Sigmoid colon (tissue), 7 donors: ENCODE measurements around the gene MYL6B. TPM values are rescaled to one million over a fixed set of nuclear protein-coding genes. Genes with fewer than 3 reads are reported as not detected.

Experiments
- DNase-seq: peaks from one replicate; pipeline ENCODE4 v3.0.0-alpha.2; 2019
- H3K27ac ChIP-seq, 4 donors: fragments of 200-600 bp; sonication (generic); one replicate each; pipeline ENCODE4 v1.5.1; 2016 to 2019; ENCODE audit warnings: mild to moderate bottlenecking in 1 of 4
- H3K27me3 ChIP-seq, 3 donors: fragments of 200-600 bp; sonication (generic); one replicate each; pipeline ENCODE4 v1.5.1; 2019; ENCODE audit warnings: mild to moderate bottlenecking in 1 of 3
- H3K36me3 ChIP-seq, 4 donors: fragments of 200-600 bp; sonication (generic); one replicate each; pipeline ENCODE4 v1.5.1; 2016 to 2019
- H3K4me1 ChIP-seq, 4 donors: fragments of 200-600 bp; sonication (generic); one replicate each; pipeline ENCODE4 v1.5.1; 2017 to 2019
- H3K4me3 ChIP-seq, 4 donors: fragments of 200-600 bp; sonication (generic); one replicate each; pipeline ENCODE4 v1.5.1; 2017 to 2019; ENCODE audit warnings: mild to moderate bottlenecking in 2 of 4, moderate library complexity in 1 of 4
- H3K9me3 ChIP-seq, 4 donors: fragments of 200-600 bp in 3 of 4; sonication (generic) in 3 of 4; one replicate each; pipeline versions ENCODE4 v1.5.1 to v1.6.1; 2013 to 2019
- POLR2A ChIP-seq, 2 donors: fragments of 450-650 bp; IDR thresholded peaks; one replicate each; pipeline ENCODE4 v1.6.1; 2016; ENCODE audit warnings: antibody characterized with exemption in 2 of 2, mild to moderate bottlenecking in 2 of 2, moderate library complexity in 2 of 2
- WGBS, 2 donors: extraction: QIAGEN DNeasy Blood & Tissue Kit; methylation state at CpG; one replicate each; pipeline ENCODE4 v1.1.7; 2013; 5-methylcytosine and 5-hydroxymethylcytosine counted together
- intact Hi-C: fragments of 100-400 bp; cut with DNase I; formaldehyde crosslinking; loops from one replicate; pipeline ENCODE4 v1.15.1; 2023
- polyA plus RNA-seq, 3 donors: library from polyadenylated mRNA; stranded (reverse); fragments of 200-250 nt; gene quantifications; one replicate each; pipeline ENCODE4 v1.2.3, GENCODE V29; 2013
- total RNA-seq, 4 donors: library from RNA; depleted of rRNA; stranded (reverse); fragments of >200 nt; gene quantifications; one replicate each; pipeline ENCODE4 v1.1.0, GENCODE V29; 2016
- TF ChIP-seq, protein P1 (sequence below), 4 experiments: fragments of 450-650 bp in 3 of 4; fragments of 200-600 bp in 1 of 4; IDR thresholded peaks; one replicate each; pipeline ENCODE4 v1.5.1; 2016 to 2019; ENCODE audit warnings: antibody characterized with exemption in 4 of 4, mild to moderate bottlenecking in 3 of 4, moderate library complexity in 2 of 4
- donor health status: healthy with polysubstance abuse.
- donor health status: Bipolar disorder and iron deficiency.
- donor health status: healthy.

MYL6B gene
- total and polyA plus RNA-seq, 7 donors = 26.4 to 90.6 (median 51.4) TPM

DNA sequence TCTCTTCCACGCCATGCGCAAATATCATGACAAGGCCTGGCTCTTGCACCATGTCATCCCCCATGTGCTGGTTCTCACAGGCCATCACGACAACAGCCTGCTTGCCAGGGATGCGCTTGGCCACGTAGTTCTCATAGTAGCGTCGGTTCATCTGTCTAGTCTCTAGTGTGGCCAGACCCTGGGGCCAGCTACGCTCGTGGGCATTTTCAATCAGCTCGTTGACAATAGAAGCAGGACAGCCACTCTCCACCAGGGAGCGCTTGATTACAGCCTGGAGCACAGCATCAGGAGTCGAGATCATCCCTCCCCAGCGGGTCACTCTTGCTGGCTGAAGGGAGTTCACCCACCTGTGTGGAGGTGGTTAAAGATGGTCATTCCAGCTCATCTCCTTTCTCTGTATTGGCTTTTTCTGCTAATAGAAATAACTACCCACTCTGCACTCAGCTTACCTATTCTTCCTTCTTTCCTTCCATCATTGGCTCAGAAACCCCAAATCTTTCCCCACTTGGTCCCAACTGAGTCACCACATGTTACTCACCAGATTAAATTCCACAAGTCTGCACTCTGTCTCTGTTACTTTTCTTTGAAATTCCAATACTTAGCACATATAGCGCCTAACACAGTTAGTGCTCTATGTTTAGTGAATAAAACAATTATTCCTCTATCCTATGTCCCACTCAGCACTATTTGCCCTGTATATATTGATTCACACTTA, 54.2 kb downstream of the MYL6B start:
- Histone ChIP-seq H3K4me3 (no peak overlapping the region), H3K36me3 (peaks cover 41 to 71% (median 61%) of the 10 kb centered on the region in 4 donors), H3K9me3 (no peaks in the 10 kb centered on the region), H3K27ac (peak overlapping the region; percentile 12 to 51 (median 36)), H3K27me3 (no peaks in the 10 kb centered on the region), H3K4me1 (peaks cover 0 to 5% (median 0%) of the 10 kb centered on the region in 4 donors)
- WGBS, 2 donors = 45 to 67% methylated on average over 14 of the region's 14 CpGs
- peak; percentile 77 for DNase-seq
- TF ChIP-seq, protein P1, sequence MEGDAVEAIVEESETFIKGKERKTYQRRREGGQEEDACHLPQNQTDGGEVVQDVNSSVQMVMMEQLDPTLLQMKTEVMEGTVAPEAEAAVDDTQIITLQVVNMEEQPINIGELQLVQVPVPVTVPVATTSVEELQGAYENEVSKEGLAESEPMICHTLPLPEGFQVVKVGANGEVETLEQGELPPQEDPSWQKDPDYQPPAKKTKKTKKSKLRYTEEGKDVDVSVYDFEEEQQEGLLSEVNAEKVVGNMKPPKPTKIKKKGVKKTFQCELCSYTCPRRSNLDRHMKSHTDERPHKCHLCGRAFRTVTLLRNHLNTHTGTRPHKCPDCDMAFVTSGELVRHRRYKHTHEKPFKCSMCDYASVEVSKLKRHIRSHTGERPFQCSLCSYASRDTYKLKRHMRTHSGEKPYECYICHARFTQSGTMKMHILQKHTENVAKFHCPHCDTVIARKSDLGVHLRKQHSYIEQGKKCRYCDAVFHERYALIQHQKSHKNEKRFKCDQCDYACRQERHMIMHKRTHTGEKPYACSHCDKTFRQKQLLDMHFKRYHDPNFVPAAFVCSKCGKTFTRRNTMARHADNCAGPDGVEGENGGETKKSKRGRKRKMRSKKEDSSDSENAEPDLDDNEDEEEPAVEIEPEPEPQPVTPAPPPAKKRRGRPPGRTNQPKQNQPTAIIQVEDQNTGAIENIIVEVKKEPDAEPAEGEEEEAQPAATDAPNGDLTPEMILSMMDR (IDR thresholded peaks at IDR 0.05) = peak; percentile 41 to 72 (median 64)
- TF ChIP-seq POLR2A (IDR thresholded peaks at IDR 0.05) = no peak
- intact Hi-C loops = loop anchor here (2.0 kb wide), 1 partner anchor 14 kb away; the partner anchor contains the start of gene RNF41

Other genes with a start within 250 kb of the MYL6B start
- gene PYM1, start 224.7 kb upstream of the MYL6B start, total RNA-seq = 10 to 100 TPM; 17.5 to 31.7 (median 27.6) TPM
- gene PYM1, start 224.7 kb upstream of the MYL6B start, polyA plus RNA-seq = 10 to 100 TPM; 59.9 to 93.9 (median 65.5) TPM
- 10 to 100 TPM; 21.4 to 76.4 (median 49.1) TPM for gene DGKA, start 221.4 kb upstream of the MYL6B start, total RNA-seq
- 10 to 100 TPM; 43.0 to 97.8 (median 44.4) TPM for gene DGKA, start 221.4 kb upstream of the MYL6B start, polyA plus RNA-seq
- gene PMEL, start 186.5 kb upstream of the MYL6B start, total RNA-seq = 1 to 10 TPM in 1 of 4 donors, under 1 TPM in 1, not detected in 2; 0.71 to 1.3 TPM
- 1 to 10 TPM; 1.2 to 1.8 (median 1.7) TPM for gene PMEL, start 186.5 kb upstream of the MYL6B start, polyA plus RNA-seq
- 10 to 100 TPM; 11.4 to 27.7 (median 18.8) TPM for gene CDK2, start 185.8 kb upstream of the MYL6B start, total RNA-seq
- 10 to 100 TPM in 2 of 3 donors, 1 to 10 TPM in 1; 7.2 to 23.4 (median 11.1) TPM for gene CDK2, start 185.8 kb upstream of the MYL6B start, polyA plus RNA-seq
- 100 to 1,000 TPM in 3 of 4 donors, 10 to 100 TPM in 1; 92.8 to 102 (median 101) TPM for gene RAB5B, start 178.5 kb upstream of the MYL6B start, total RNA-seq
- 100 to 1,000 TPM in 1 of 3 donors, 10 to 100 TPM in 2; 82.8 to 113 (median 83.5) TPM for gene RAB5B, start 178.5 kb upstream of the MYL6B start, polyA plus RNA-seq
- gene SUOX, start 155.3 kb upstream of the MYL6B start, total RNA-seq = 10 to 100 TPM; 20.9 to 51.0 (median 25.4) TPM
- 10 to 100 TPM in 2 of 3 donors, 1 to 10 TPM in 1; 8.4 to 16.1 (median 15.0) TPM for gene SUOX, start 155.3 kb upstream of the MYL6B start, polyA plus RNA-seq
- gene IKZF4, start 131.5 kb upstream of the MYL6B start, total RNA-seq = 10 to 100 TPM in 1 of 4 donors, 1 to 10 TPM in 3; 2.3 to 23.8 (median 4.9) TPM
- 1 to 10 TPM in 2 of 3 donors, under 1 TPM in 1; 0.92 to 2.4 (median 1.2) TPM for gene IKZF4, start 131.5 kb upstream of the MYL6B start, polyA plus RNA-seq
- 1,000 to 10,000 TPM in 2 of 4 donors, 100 to 1,000 TPM in 2; 130 to 3,746 (median 1,580) TPM for gene RPS26, start 110.7 kb upstream of the MYL6B start, total RNA-seq
- 1,000 to 10,000 TPM; 1,901 to 2,147 (median 2,067) TPM for gene RPS26, start 110.7 kb upstream of the MYL6B start, polyA plus RNA-seq
- gene ERBB3, start 72.4 kb upstream of the MYL6B start, total RNA-seq = 10 to 100 TPM; 10.2 to 21.4 (median 19.0) TPM
- gene ERBB3, start 72.4 kb upstream of the MYL6B start, polyA plus RNA-seq = 10 to 100 TPM; 31.8 to 69.8 (median 37.0) TPM
- gene PA2G4, start 48.0 kb upstream of the MYL6B start, total RNA-seq = 100 to 1,000 TPM in 3 of 4 donors, 10 to 100 TPM in 1; 52.9 to 157 (median 110) TPM
- gene PA2G4, start 48.0 kb upstream of the MYL6B start, polyA plus RNA-seq = 100 to 1,000 TPM in 1 of 3 donors, 10 to 100 TPM in 2; 68.4 to 136 (median 73.9) TPM
- 1,000 to 10,000 TPM; 1,926 to 5,407 (median 3,655) TPM for gene RPL41, start 36.0 kb upstream of the MYL6B start, total RNA-seq
- 1,000 to 10,000 TPM; 6,021 to 9,845 (median 6,338) TPM for gene RPL41, start 36.0 kb upstream of the MYL6B start, polyA plus RNA-seq
- gene ZC3H10, start 34.3 kb upstream of the MYL6B start, total RNA-seq = 1 to 10 TPM; 3.9 to 6.9 (median 4.8) TPM
- gene ZC3H10, start 34.3 kb upstream of the MYL6B start, polyA plus RNA-seq = 1 to 10 TPM; 1.2 to 3.8 (median 1.4) TPM
- gene ESYT1, start 24.3 kb upstream of the MYL6B start, total RNA-seq = 100 to 1,000 TPM in 1 of 4 donors, 10 to 100 TPM in 3; 67.6 to 102 (median 88.7) TPM
- gene ESYT1, start 24.3 kb upstream of the MYL6B start, polyA plus RNA-seq = 10 to 100 TPM in 2 of 3 donors, 1 to 10 TPM in 1; 9.0 to 73.9 (median 13.8) TPM
- gene MYL6, start 5.8 kb downstream of the MYL6B start, total RNA-seq = 1,000 to 10,000 TPM; 6,491 to 9,553 (median 8,571) TPM
- 1,000 to 10,000 TPM; 3,150 to 7,537 (median 5,524) TPM for gene MYL6, start 5.8 kb downstream of the MYL6B start, polyA plus RNA-seq
- gene SMARCC2, start 36.9 kb downstream of the MYL6B start, total RNA-seq = 100 to 1,000 TPM in 1 of 4 donors, 10 to 100 TPM in 3; 55.7 to 135 (median 70.7) TPM
- 10 to 100 TPM; 18.0 to 44.4 (median 18.3) TPM for gene SMARCC2, start 36.9 kb downstream of the MYL6B start, polyA plus RNA-seq
- gene RNF41, start 69.3 kb downstream of the MYL6B start, total RNA-seq = 100 to 1,000 TPM in 1 of 4 donors, 10 to 100 TPM in 3; 59.9 to 109 (median 78.0) TPM
- 10 to 100 TPM; 18.5 to 27.0 (median 25.2) TPM for gene RNF41, start 69.3 kb downstream of the MYL6B start, polyA plus RNA-seq
- gene NABP2, start 71.8 kb downstream of the MYL6B start, total RNA-seq = 10 to 100 TPM; 17.2 to 33.5 (median 31.6) TPM
- 10 to 100 TPM; 29.4 to 43.7 (median 32.6) TPM for gene NABP2, start 71.8 kb downstream of the MYL6B start, polyA plus RNA-seq
- not detected for gene SLC39A5, start 77.5 kb downstream of the MYL6B start, total RNA-seq
- 10 to 100 TPM; 30.0 to 74.0 (median 31.2) TPM for gene SLC39A5, start 77.5 kb downstream of the MYL6B start, polyA plus RNA-seq
- 10 to 100 TPM in 2 of 4 donors, 1 to 10 TPM in 2; 8.4 to 19.1 (median 10.5) TPM for gene ANKRD52, start 105.8 kb downstream of the MYL6B start, total RNA-seq
- gene ANKRD52, start 105.8 kb downstream of the MYL6B start, polyA plus RNA-seq = 10 to 100 TPM in 1 of 3 donors, 1 to 10 TPM in 2; 4.2 to 20.1 (median 6.7) TPM
- 10 to 100 TPM; 11.8 to 25.0 (median 19.9) TPM for gene COQ10A, start 114.4 kb downstream of the MYL6B start, total RNA-seq
- gene COQ10A, start 114.4 kb downstream of the MYL6B start, polyA plus RNA-seq = 1 to 10 TPM; 2.4 to 6.2 (median 3.0) TPM
- 100 to 1,000 TPM in 2 of 4 donors, 10 to 100 TPM in 2; 75.9 to 130 (median 99.6) TPM for gene CS, start 147.7 kb downstream of the MYL6B start, total RNA-seq
- 100 to 1,000 TPM; 102 to 151 (median 139) TPM for gene CS, start 147.7 kb downstream of the MYL6B start, polyA plus RNA-seq
- gene CNPY2, start 163.4 kb downstream of the MYL6B start, total RNA-seq = 10 to 100 TPM; 48.7 to 77.1 (median 67.9) TPM
- 100 to 1,000 TPM in 1 of 3 donors, 10 to 100 TPM in 2; 28.2 to 103 (median 39.6) TPM for gene CNPY2, start 163.4 kb downstream of the MYL6B start, polyA plus RNA-seq
- 10 to 100 TPM; 26.4 to 67.0 (median 36.8) TPM for gene PAN2, start 181.4 kb downstream of the MYL6B start, total RNA-seq
- gene PAN2, start 181.4 kb downstream of the MYL6B start, polyA plus RNA-seq = 10 to 100 TPM in 1 of 3 donors, 1 to 10 TPM in 2; 5.4 to 30.0 (median 5.5) TPM
- gene IL23A, start 186.3 kb downstream of the MYL6B start, total RNA-seq = not detected
- 1 to 10 TPM in 1 of 3 donors, not detected in 2; 3.6 TPM for gene IL23A, start 186.3 kb downstream of the MYL6B start, polyA plus RNA-seq
- 100 to 1,000 TPM in 2 of 4 donors, 10 to 100 TPM in 2; 73.6 to 160 (median 94.6) TPM for gene STAT2, start 207.5 kb downstream of the MYL6B start, total RNA-seq
- gene STAT2, start 207.5 kb downstream of the MYL6B start, polyA plus RNA-seq = 10 to 100 TPM; 15.0 to 71.7 (median 18.6) TPM
- not detected for gene APOF, start 210.3 kb downstream of the MYL6B start, total RNA-seq
- gene APOF, start 210.3 kb downstream of the MYL6B start, polyA plus RNA-seq = not detected